Stimulated activated CD4-positive, alpha-beta T cell treated with anti-CD3 and anti-CD28 coated beads, Interleukin-4, amount 100 ng/mL, for 1 hour (primary cell): Measurements from ENCODE around the gene VEZF1.

Experiments used
- DNase-seq: peaks from one replicate; pipeline ENCODE4 v3.0.0-alpha.2; 2020

Gene VEZF1

DNA sequence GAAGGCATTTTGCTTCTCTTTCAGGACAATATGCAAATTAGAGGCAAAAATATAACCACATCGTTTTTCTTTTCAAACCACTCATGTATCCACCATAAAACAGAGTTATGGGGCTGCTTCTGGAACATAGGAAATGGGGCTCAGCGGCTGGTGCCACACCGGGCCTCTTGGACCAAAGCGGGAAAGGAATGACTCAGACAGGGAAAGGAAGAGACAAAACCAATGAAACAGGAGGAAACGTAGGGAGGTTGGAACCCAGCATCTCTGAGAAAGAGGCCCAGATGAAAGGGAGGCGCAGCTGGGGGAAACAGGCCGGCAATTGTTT is 61.4 kb downstream of the VEZF1 start:
- no peak for DNase-seq

- DNase-seq: no peak
Observed at GRCh38 chr17:57925361-57925990, 62.6 kb downstream of the VEZF1 start.

GRCh38 chr17:57924677-57925076 is 63.4 kb downstream of the VEZF1 start:
- DNase-seq: no peak
